Smooth muscle cell of the brain vasculature (primary cell): ENCODE measurements around the gene ZDBF2.
"Not testable (repeated sequence)": the region's sequence is repeated elsewhere in the genome, so short reads cannot be mapped to it uniquely, and the experiment has no call there.

Source experiments
- DNase-seq: peaks from one replicate; pipeline ENCODE4 v3.0.0-alpha.2; 2012; ENCODE audit warnings: low read depth, low spot score

Gene ZDBF2

GRCh38 chr2:206323486-206323885, 49.0 kb downstream of the ZDBF2 start:
- no peak for DNase-seq

- no peak for DNase-seq
These were observed 50.4 kb downstream of the ZDBF2 start for GRCh38 chr2:206324869-206325268.

- no peak for DNase-seq
These were observed 54.5 kb downstream of the ZDBF2 start for GRCh38 chr2:206328974-206329373.

GRCh38 chr2:206336861-206337260, 62.4 kb downstream of the ZDBF2 start:
- no peak for DNase-seq

GRCh38 chr2:206337956-206338355, 63.5 kb downstream of the ZDBF2 start:
- DNase-seq: no peak

- no peak for DNase-seq
These were observed 66.9 kb downstream of the ZDBF2 start for GRCh38 chr2:206341396-206341795.

GRCh38 chr2:206343144-206343543, 68.7 kb downstream of the ZDBF2 start:
- DNase-seq: no peak

GRCh38 chr2:206343816-206344215, 69.4 kb downstream of the ZDBF2 start:
- no peak for DNase-seq

GRCh38 chr2:206345606-206346005, 71.1 kb downstream of the ZDBF2 start:
- DNase-seq: no peak

- no peak for DNase-seq
These were observed 74.9 kb downstream of the ZDBF2 start for GRCh38 chr2:206349375-206349774.

GRCh38 chr2:206352571-206352970, 78.1 kb downstream of the ZDBF2 start:
- no peak for DNase-seq

GRCh38 chr2:206353685-206354084, 79.2 kb downstream of the ZDBF2 start:
- no peak for DNase-seq

GRCh38 chr2:206354129-206354528, 79.7 kb downstream of the ZDBF2 start:
- no peak for DNase-seq

GRCh38 chr2:206356840-206357239, 82.4 kb downstream of the ZDBF2 start:
- not testable (repeated sequence) for DNase-seq

GRCh38 chr2:206360840-206361239, 86.4 kb downstream of the ZDBF2 start:
- not testable (repeated sequence) for DNase-seq

GRCh38 chr2:206361407-206362045, 87.1 kb downstream of the ZDBF2 start:
- DNase-seq: no peak
